Measurements from ENCODE around the gene MSANTD1.

- TF ChIP-seq, protein P1, sequence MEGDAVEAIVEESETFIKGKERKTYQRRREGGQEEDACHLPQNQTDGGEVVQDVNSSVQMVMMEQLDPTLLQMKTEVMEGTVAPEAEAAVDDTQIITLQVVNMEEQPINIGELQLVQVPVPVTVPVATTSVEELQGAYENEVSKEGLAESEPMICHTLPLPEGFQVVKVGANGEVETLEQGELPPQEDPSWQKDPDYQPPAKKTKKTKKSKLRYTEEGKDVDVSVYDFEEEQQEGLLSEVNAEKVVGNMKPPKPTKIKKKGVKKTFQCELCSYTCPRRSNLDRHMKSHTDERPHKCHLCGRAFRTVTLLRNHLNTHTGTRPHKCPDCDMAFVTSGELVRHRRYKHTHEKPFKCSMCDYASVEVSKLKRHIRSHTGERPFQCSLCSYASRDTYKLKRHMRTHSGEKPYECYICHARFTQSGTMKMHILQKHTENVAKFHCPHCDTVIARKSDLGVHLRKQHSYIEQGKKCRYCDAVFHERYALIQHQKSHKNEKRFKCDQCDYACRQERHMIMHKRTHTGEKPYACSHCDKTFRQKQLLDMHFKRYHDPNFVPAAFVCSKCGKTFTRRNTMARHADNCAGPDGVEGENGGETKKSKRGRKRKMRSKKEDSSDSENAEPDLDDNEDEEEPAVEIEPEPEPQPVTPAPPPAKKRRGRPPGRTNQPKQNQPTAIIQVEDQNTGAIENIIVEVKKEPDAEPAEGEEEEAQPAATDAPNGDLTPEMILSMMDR (IDR thresholded peaks at IDR 0.05; ENCODE audit: low read depth, low read length) = no peak
- TF ChIP-seq EZH2phosphoT487 (IDR thresholded peaks at IDR 0.05; ENCODE audit: low read depth) = no peak
These were observed 48.4 kb upstream of the MSANTD1 start for GRCh38 chr4:3200423-3201090.
